IPS-18a (cell line): ENCODE data around the gene VAC14.

Source experiments
- H3K27ac ChIP-seq: one replicate; pipeline ENCODE4 v1.5.1; 2013; ENCODE audit warnings: low read length
- H3K27me3 ChIP-seq: one replicate; pipeline ENCODE4 v1.6.1; 2013; ENCODE audit warnings: mild to moderate bottlenecking, low read length; ENCODE audit not compliant: control insufficient read depth, insufficient read depth
- H3K36me3 ChIP-seq: one replicate; pipeline ENCODE4 v1.6.1; 2013; ENCODE audit warnings: low read depth, low read length; ENCODE audit not compliant: control insufficient read depth
- H3K4me1 ChIP-seq: one replicate; pipeline ENCODE4 v1.6.1; 2013; ENCODE audit warnings: low read depth, low read length; ENCODE audit not compliant: control insufficient read depth
- H3K4me3 ChIP-seq: one replicate; pipeline ENCODE4 v1.5.1; 2013; ENCODE audit warnings: low read length
- H3K9ac ChIP-seq: one replicate; pipeline ENCODE4 v1.6.1; 2013; ENCODE audit warnings: mild to moderate bottlenecking, low read length, moderate library complexity
- H3K9me3 ChIP-seq: one replicate; pipeline ENCODE4 v1.6.1; 2013; ENCODE audit warnings: low read depth, low read length; ENCODE audit not compliant: control insufficient read depth

Gene VAC14

DNA sequence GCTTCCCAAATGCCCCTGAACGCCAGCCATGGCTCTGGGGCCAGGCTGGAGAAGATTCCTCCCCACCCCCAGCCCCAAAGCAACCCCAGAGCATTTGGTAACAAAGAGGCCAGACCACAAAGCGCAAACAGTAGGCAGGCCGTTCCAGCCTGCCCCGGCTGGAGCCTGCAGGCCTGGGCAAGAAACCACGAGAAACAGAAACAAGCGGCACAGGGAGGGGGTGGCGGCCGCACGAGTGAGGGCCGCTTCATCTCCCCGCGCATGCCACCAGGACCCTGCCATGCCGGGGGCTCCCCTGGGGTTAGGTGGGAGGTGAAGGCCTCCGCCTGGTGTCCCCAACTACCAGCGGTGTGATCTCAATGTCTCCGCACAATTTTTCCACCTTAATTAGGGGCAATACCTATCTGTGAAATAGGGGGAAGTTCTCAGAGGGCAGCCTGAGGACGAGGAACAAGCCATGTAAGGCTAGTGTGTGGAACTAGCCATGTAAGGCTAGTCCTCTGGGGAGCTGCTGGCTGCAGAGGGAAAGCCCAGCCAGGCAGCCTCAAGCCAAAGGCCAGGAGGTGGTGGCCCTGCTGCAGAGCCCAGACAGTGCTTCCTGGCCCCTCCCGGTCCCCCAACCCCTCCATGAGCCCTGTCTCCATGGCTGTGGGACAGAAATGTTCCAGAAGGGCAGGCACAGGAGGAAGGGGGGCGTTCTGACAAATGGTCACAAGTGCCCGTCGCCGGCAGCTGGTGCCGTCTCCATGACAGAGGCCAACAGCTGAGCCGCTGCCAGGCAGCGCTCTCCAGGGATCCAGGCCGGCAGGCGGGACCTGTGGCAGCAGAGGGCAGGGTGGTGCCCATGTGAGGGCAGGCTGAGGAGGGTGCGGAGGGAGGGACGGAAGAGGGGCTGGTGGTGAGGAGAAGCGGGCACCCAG is 100.6 kb downstream of the VAC14 start:
- Histone ChIP-seq H3K36me3 (no peaks in the 10 kb centered on the region), H3K4me1 (peaks cover 11% of the 10 kb centered on the region), H3K27ac (no peak overlapping the region), H3K9me3 (no peaks in the 10 kb centered on the region), H3K27me3 (no peaks in the 10 kb centered on the region), H3K9ac (no peak overlapping the region), H3K4me3 (no peak overlapping the region)

GRCh38 chr16:70699696-70700095 is 101.3 kb downstream of the VAC14 start:
- Histone ChIP-seq H3K27me3 (no peaks in the 10 kb centered on the region), H3K4me1 (peaks cover 18% of the 10 kb centered on the region), H3K36me3 (no peaks in the 10 kb centered on the region), H3K27ac (no peak overlapping the region), H3K9ac (no peak overlapping the region), H3K9me3 (no peaks in the 10 kb centered on the region), H3K4me3 (no peak overlapping the region)

DNA sequence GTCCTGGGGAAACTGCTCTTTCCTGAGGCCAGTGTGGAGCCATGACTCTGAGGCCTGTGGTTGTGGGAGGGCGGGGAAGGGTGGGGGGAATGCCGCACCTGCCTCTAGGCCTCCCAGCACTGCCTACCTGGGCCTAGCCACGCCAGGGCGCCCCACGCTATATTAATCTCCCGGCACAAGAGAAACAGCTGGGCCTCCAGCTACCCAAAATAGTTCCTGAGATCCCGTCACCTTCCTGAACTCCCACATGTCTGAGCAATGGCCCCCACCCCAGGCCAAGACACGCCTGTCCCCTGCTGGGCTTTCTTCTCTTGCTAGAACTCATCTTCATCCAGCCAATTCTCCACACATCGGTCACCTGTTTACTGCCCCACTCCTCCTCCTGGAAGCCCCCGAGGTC is 102.1 kb downstream of the VAC14 start:
- H3K27ac ChIP-seq = no peak overlapping the region
- no peak overlapping the region for H3K4me3 ChIP-seq
- H3K4me1 ChIP-seq = peaks cover 26% of the 10 kb centered on the region
- no peaks in the 10 kb centered on the region for H3K9me3 ChIP-seq
- no peaks in the 10 kb centered on the region for H3K27me3 ChIP-seq
- H3K9ac ChIP-seq = no peak overlapping the region
- H3K36me3 ChIP-seq = no peaks in the 10 kb centered on the region

DNA sequence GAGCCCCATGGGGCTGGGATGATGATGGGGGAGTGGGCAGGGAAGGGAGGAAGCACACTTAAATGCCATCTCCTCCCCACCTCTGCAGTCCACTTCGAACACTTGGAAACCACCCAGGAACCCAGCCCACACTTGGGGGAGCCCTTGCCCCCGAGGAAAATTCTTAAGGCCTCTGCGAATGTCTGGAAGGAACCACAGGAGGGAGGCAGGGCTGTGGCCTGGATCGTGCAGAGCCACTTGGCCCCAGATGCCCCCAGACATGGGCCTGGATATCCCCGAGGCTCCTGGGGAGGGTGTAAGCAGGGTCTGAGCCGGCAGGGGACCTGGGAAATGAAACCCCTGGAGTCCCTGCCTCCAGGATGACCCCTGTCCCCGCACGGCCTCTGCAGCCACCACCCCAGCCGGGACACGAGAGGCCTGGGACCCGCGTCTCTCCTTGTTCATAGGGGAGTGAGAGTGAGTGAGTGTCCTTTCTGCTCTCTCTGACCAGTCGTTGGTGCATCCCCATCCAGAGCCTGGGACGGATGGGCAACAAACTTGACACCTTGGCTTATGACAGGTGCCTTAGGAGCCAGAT is 103.3 kb downstream of the VAC14 start:
- H3K9ac ChIP-seq = no peak overlapping the region
- no peak overlapping the region for H3K4me3 ChIP-seq
- H3K27ac ChIP-seq = no peak overlapping the region
- H3K9me3 ChIP-seq = no peaks in the 10 kb centered on the region
- peaks cover 25% of the 10 kb centered on the region for H3K4me1 ChIP-seq
- no peaks in the 10 kb centered on the region for H3K27me3 ChIP-seq
- H3K36me3 ChIP-seq = no peaks in the 10 kb centered on the region

GRCh38 chr16:70696952-70697593 is 103.9 kb downstream of the VAC14 start:
- no peaks in the 10 kb centered on the region for H3K9me3 ChIP-seq
- H3K9ac ChIP-seq = no peak overlapping the region
- no peak overlapping the region for H3K4me3 ChIP-seq
- H3K27me3 ChIP-seq = no peaks in the 10 kb centered on the region
- peaks cover 25% of the 10 kb centered on the region for H3K4me1 ChIP-seq
- H3K36me3 ChIP-seq = no peaks in the 10 kb centered on the region
- H3K27ac ChIP-seq = no peak overlapping the region

DNA sequence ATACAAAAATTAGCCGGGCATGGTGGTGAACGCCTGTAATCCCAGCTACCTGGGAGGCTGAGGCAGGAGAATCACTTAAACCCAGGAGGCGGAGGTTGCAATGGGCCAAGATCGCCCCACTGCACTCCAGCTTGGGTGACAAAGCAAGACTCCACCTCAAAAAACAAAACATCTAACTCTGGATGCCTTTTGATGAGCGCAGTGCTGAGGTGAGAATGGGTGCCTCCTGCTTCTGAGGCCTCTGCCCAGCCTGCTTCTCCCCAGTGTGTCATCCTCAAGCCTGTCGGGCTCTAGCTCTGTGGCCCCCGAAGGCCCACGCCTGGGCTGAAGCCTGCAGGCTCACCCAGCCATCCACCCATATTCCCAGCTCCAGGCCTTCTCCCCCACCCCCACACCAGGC is 104.6 kb downstream of the VAC14 start:
- Histone ChIP-seq H3K27me3 (no peaks in the 10 kb centered on the region), H3K4me3 (no peak overlapping the region), H3K27ac (no peak overlapping the region), H3K4me1 (peaks cover 25% of the 10 kb centered on the region), H3K9me3 (no peaks in the 10 kb centered on the region), H3K36me3 (no peaks in the 10 kb centered on the region), H3K9ac (no peak overlapping the region)

DNA sequence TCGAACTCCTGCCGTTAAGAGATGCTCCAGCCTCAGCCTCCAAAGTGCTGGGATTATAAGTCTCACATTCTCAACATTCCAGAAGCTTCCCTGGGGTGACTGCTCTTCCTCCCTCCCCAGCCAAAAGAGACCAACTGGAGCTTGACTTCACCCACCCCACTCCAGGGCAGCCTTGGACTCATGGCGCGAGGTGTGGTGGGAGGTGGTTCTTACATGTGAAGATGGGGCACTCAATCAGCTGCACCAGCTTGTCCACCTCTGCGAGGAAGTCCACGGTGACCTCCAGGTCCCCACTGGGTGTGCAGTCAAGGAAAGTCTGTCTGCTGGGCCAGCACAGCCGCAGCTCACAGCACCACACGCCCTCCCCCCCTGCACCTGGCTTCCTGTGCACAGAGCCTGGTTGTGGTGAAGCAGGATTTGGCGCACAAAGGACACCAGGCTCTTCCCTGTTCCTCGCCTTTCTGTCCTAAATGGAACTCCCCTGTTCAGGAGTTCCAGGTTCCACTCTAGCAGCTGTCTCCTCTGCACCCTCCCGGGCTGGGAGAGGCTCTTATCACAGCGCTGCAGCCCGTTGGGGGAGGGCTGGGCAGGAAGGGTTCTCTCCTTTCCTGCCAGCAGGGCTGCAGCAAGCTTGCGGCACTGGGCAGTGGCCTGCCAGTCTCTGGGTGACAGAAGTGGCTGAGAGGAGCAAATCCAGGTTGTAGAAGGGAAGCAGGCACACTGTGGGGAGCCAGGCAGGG is 105.5 kb downstream of the VAC14 start:
- Histone ChIP-seq H3K27me3 (no peaks in the 10 kb centered on the region), H3K36me3 (no peaks in the 10 kb centered on the region), H3K4me1 (peaks cover 25% of the 10 kb centered on the region), H3K27ac (no peak overlapping the region), H3K4me3 (no peak overlapping the region), H3K9me3 (no peaks in the 10 kb centered on the region), H3K9ac (no peak overlapping the region)

- no peaks in the 10 kb centered on the region for H3K36me3 ChIP-seq
- H3K4me1 ChIP-seq = peaks cover 25% of the 10 kb centered on the region
- no peak overlapping the region for H3K4me3 ChIP-seq
- H3K27ac ChIP-seq = no peak overlapping the region
- no peaks in the 10 kb centered on the region for H3K9me3 ChIP-seq
- H3K27me3 ChIP-seq = no peaks in the 10 kb centered on the region
- no peak overlapping the region for H3K9ac ChIP-seq
These were observed 106.1 kb downstream of the VAC14 start for GRCh38 chr16:70694868-70695218.

DNA sequence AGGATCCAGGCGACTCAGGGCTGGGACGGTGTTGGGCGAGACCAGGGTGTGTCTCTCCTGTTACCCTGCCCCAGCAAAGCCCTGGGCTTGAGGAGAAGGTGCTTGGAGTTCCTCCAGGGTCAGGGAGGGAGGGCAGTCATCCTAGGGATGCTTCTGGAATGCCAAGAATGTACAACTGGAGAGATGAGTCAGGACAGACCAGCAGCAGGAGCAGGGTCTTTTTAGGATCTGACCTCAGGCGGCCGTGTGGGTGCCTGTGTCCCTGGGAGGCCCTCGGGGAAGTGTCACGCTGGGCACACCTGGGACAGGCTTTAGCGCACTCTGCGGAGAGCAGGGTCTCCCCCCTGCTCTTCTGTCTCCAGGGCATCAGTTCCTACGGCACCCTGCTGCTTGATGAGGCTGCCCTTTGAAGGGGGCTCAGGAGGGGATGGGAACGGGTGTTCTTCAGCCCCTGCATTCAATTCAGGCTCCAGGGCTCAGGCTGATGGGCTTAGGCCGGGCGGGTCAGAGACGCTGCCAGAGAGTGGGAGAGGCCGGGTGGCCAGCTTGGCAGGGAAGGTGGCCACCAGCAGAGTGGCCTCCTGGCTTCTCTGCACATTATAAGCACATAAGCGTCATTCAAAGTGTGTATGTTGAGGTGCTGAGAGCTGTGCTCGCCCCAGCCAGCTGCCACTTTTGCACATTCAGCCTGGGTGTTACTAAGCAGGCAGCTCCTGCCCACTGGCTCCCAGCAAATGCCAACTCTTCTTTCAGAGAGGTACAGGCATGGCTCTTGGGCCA is 106.7 kb downstream of the VAC14 start:
- Histone ChIP-seq H3K9me3 (no peaks in the 10 kb centered on the region), H3K9ac (peak overlapping the region; percentile 39), H3K4me1 (peaks cover 25% of the 10 kb centered on the region), H3K36me3 (no peaks in the 10 kb centered on the region), H3K4me3 (no peak overlapping the region), H3K27ac (no peak overlapping the region), H3K27me3 (no peaks in the 10 kb centered on the region)

DNA sequence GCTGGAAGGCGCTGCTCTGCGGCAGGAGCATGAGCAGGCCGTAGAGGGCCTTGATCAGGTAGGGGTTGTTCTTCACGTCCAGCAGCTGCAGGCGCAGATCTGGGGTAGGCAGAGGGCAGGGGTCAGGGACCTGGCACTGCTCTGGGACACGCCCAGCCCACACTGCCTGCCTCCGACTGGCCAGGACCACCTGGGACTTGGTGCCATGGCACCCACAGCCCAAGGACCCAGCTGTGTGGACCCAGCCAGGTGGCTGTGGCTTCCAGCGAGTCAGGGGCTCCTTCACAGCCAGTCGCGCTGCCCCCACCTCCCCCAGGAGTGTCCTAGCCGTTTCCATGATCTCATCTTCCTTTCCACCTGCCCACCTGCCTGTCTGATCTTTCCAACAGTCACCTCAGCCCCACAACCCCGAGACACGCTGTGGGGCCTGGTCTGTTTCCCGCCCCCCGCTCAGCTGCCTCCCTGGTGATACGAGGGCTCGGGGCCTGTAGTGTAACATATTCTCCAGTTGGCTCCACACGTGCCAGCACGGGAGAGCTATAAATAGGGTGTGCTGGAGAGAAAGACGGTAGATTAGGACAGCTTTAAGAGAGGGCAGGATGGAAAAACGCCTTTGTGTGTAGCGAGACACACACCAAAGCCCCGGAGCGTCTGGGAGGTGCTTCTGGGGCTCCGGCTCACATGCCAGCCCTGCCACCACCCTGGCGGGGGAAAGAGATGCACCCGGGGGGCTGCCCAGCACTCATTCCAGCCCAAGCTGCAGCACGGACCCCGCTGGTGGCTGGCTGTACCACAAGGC is 107.9 kb downstream of the VAC14 start:
- H3K4me3 ChIP-seq = no peak overlapping the region

More for the DNA sequence above, 107.9 kb downstream of the VAC14 start:
- Histone ChIP-seq H3K36me3 (no peaks in the 10 kb centered on the region), H3K9me3 (no peaks in the 10 kb centered on the region), H3K27me3 (no peaks in the 10 kb centered on the region), H3K4me1 (peaks cover 25% of the 10 kb centered on the region), H3K9ac (no peak overlapping the region), H3K27ac (no peak overlapping the region)
